Hippocampal formation (tissue), 2 donors: ENCODE measurements around the gene SOWAHA.
A peak's percentile ranks its signal among the peaks of the same experiment; 100 is the strongest.

Source experiments
- DNase-seq, 2 donors: peaks; one replicate each; lab custom pipeline; 2025; lab: John Stamatoyannopoulos, UW

Gene SOWAHA

DNA sequence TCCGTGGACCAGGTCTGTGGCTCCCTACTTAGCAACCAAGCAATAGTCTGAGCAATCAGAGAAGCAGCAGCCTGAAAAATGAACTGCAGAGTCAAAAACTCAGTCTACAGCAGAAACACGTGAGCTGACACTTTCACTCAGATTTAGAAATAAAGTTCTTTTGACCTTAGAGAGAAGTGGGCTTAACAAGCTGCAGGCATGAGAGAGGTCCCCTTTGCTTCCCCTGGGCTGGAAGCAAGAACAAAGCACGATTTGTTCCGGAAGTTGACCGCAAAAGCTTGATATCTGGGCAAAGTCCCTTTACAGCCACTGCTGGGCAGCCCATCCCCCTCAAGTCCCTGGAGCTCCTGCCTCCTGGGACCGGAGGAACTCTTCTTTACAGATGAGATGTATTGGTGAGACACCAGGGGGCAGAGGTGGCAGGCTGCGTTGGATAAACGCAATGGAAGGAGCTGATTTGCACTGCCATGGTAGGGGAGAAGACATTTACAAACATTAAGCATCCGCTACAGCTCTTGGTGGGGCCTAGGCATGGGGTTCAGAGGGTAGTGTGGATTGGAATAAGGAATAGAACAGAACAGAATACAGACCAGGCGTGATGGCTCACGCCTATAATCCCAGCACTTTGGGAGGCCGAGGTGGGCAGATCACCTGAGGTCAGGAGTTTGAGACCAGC is 5.8 kb upstream of the SOWAHA start:
- peak; percentile 46 to 55 for DNase-seq

DNA sequence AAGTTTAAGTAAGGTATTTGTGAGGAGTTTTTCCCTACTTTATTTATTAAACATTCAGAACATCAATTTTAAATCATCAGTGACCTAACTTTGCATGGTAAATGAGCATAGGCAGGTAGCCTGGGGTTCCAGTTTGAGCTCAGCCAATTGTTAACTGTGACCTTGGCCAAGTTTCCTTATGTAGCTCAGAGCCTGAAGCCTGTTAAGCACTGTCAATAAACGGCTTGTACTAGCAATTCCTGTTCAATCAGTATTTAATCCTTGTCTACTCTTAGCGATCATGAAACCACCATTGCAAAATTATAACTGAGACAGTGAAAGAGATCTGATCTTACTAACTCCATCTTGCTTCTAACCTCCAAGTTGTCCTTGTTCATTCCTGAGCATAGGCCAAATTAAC is 4.7 kb upstream of the SOWAHA start:
- DNase-seq, result no peak

DNA sequence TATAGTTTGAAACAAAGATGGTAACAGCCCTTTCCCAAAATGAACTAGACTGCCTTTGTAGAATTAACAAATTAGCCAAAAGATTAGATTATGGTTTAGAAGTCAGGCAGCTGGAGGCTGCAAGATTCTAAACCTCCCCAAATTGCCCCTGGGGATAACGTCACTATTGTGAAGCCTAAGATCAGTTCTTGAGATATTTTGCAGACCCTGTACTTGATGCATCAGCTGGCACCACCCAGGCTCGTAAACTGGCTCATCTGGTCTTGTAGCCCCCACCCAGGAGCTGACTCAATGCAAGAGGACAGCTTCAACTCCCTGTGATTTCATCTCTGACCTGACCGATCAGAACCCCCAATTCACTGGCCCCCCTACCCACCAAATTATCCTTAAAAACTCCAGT is 4.2 kb upstream of the SOWAHA start:
- DNase-seq, result no peak

DNA sequence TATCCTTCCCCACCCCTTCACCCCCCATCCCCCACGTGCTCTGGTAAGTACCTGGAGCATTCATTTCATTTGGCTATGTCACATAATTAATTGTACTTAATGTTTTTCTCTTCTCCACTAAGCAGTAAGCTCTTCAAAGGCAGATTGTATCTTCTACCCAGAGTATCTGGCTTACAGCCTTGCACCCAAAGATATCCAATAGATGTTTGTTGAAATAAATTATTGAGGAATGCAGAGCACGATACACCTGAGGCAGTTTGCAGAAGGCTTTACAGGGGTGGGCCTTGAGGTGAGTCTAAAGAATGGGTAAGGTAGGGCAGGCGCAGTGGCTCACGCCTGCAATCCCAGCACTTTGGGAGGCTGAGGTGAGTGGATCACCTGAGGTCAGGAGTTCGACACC is 2.5 kb upstream of the SOWAHA start:
- no peak for DNase-seq

DNA sequence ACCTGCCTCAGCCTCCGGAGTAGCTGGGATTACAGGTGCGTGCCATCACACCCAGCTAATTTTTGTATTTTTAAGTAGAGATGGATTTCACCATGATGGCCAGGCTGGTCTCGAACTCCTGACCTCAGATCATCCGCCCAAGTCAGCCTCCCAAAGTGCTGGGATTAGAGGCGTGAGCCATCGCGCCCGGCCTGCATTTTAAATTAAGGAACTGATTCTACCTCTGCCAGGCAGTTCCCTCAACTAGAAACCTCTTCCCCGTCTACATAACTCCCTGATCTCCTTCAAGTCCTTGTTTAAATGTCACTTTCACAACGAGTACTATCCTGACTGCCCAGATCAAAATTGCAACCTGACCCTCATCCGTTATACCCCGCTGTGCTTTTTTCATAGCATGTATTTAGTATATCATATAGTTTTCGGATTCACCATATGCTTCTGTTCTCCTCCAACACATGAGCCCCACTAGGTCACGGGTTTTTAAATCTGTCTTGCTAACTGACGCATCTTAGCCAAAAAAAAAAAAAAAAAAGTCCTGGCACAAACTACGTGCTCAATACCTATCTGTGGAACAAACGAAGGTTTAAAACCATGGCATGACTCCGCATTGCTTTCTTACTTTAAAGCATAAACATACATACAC is 858 bp upstream of the SOWAHA start:
- DNase-seq, result no peak

DNA sequence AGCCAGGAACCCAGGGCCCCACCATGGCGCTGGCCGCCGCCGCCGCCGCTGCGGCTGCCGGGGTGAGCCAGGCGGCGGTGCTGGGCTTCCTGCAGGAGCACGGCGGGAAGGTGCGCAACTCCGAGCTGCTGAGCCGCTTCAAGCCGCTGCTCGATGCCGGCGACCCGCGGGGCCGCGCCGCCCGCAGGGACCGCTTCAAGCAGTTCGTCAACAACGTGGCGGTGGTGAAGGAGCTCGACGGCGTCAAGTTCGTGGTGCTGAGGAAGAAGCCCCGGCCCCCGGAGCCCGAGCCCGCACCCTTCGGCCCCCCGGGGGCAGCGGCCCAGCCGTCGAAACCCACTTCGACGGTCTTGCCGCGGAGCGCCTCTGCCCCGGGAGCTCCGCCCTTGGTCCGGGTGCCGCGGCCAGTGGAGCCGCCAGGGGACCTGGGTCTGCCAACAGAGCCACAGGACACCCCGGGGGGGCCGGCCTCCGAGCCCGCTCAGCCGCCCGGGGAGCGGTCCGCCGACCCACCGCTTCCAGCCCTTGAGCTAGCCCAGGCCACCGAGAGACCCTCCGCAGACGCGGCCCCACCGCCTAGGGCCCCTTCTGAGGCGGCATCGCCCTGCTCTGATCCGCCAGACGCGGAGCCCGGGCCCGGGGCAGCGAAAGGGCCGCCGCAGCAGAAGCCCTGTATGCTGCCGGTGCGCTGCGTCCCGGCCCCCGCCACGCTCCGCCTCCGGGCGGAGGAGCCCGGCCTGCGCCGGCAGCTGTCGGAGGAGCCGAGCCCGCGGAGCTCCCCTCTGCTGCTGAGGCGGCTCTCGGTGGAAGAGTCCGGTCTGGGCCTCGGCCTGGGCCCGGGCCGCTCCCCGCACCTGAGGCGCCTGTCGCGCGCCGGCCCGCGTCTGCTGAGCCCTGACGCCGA is 749 bp downstream of the SOWAHA start:
- DNase-seq, result peak in 1 of 2 donors; percentile 73

DNA sequence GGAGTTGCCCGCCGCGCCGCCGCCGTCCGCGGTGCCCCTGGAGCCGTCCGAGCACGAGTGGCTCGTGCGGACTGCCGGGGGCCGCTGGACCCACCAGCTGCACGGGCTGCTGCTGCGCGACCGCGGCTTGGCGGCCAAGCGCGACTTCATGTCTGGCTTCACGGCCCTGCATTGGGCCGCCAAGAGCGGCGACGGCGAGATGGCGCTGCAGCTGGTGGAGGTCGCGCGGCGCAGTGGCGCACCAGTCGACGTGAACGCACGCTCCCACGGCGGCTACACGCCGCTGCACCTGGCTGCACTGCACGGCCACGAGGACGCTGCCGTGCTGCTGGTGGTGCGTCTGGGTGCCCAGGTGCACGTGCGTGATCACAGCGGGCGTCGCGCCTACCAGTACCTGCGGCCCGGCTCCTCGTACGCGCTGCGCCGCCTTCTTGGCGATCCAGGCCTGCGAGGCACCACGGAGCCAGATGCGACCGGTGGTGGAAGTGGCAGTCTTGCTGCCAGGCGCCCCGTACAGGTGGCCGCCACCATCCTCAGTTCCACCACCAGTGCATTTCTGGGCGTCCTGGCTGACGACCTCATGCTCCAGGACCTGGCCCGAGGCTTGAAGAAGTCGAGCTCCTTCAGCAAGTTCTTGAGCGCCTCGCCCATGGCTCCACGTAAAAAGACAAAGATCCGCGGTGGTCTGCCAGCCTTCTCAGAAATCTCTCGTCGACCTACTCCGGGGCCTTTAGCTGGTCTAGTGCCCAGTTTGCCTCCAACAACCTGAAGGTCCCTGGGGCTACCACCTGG is 1.6 kb downstream of the SOWAHA start:
- no peak for DNase-seq

DNA sequence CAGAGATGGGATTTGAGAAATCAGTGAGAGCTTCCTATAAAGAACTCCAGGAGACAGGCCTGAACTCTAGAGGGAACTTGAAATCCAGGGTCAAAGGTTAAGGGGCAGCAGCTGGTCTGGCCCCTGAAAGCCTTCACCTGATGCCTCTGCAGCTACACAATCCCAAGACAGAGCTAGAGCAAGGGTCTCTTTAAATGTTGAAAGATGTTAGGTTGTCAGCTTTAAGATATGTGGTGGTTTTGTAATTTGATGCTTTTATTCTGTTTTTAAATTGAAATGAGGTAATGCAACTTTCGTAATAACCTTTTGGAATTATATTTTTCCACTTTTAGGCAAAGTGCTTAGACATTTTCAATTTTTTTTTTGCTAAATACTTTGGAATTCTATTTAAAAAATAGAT is 2.4 kb downstream of the SOWAHA start:
- no peak for DNase-seq

DNA sequence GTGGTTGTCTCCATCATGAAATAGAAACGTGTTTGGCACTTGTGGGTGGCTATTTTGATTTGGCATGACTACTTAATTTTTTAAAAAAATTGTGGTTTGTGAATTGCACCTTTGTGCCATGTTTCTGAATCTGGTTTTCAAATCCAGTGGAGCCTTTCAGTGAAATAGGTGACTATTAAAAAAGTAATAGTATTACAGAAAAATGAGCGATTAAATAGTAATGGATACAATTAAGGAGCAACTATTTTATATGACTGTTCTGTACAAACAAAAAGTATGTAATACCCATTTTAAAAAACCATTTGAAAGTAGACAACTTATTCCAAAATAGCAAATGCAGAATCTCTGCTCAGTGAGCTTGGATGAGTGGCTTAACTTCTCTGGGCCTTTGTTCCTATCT is 3.0 kb downstream of the SOWAHA start:
- DNase-seq, result no peak

DNA sequence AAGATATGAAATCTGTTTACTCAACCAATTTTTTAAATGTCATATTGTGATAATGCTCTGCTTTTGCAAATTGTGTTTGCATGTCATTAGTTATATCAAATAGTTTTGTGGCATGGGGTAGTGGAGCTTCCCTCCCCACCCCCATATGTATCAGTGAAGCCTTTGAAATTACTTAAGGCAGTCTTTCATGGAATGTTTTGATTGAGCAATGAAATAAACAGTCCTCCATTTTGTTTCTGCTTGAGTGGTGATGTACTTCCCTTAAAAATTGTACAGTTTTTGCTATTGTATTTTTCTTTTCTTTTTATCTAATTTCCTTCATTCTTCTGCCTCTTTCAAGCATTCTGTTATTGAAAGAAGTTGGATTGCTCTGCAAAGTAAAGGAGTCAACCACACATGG is 3.5 kb downstream of the SOWAHA start:
- no peak for DNase-seq

DNA sequence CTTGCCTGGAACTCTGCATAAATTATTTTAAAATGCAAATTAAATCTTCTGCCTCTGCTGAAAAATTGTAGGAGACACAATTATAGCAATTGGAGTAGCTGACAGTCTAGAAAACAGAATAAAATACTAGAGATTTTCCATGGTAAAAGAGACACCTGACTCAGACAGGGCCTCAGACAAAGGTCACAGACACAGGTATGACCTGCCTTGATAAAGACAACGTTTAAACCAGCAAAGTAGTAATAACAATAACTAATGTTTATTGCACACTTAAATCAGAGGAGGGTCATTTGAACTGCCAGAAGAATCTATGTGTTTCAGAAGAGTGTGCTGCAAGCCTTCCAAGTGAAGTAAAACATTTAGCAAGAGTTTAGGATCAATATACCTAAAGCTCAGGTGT is 3.9 kb downstream of the SOWAHA start:
- DNase-seq, result no peak

DNA sequence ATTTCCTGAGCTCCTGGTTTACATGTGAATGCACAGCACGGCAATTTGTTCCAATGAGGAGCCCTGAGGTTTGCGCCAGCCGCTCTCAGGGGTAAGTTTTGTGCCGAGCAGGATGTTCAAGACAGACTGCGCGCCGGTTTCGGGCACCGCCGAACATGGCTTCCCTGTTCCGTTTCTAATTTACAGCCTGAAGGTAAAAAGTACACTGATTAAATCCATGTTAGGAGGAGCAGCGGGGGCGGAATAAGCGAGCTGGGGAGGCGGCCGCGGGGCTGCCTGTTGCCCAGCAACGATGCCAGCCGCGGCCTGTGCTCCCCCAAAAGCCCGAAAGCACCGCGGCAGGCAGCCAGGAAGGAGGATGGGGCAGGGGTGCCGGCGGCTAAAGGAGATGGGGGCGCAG is 6.4 kb downstream of the SOWAHA start:
- peak; percentile 35 to 54 for DNase-seq

DNA sequence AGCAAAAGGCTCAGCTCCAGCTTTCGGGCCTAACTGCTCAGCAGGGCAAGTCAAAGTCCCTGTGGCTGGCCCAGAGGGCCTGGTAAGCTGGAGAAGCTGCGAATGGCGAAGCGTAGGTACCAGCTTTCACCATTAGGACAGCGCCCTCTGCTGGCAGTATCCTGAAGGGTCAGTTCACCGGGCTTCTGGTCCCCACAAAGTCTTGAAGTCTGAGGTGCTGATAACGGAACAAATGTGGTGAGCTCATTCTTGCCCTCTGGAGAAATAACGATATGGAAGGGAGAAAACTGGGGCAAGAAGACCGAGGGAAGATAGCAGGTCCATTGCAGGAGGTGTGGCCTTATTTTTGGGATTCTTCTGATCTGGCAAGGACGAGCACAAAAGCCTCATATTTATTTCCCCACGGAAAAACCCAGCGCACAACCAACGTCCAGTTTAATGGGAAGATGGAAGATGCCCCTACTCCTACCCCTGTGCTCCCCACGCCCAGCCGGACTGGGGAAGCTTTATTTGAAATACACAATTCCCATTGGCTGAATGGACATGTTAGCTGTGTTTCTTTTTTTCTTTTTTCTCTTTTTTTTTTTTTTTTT is 7.2 kb downstream of the SOWAHA start:
- DNase-seq, result peak; percentile 92 to 96

DNA sequence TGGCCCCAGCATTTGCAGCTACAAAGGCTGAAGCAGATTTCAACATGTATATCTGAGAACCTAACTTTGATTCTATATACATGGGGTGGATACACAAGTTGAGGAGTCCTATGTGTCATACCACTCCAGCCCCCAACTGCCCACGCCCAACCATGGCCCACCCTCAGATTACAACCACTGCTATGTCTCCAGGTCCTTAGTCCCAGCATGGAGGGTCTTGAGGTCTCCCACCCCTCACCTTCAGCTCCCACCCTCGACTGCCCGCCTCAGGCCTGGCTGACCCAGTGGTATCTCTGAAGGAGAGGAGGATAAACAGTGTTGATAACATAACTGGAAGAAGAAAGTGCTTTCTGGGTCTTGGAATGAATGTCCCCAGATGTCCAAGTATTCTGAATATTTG is 8.2 kb downstream of the SOWAHA start:
- peak in 1 of 2 donors; percentile 66 for DNase-seq

DNA sequence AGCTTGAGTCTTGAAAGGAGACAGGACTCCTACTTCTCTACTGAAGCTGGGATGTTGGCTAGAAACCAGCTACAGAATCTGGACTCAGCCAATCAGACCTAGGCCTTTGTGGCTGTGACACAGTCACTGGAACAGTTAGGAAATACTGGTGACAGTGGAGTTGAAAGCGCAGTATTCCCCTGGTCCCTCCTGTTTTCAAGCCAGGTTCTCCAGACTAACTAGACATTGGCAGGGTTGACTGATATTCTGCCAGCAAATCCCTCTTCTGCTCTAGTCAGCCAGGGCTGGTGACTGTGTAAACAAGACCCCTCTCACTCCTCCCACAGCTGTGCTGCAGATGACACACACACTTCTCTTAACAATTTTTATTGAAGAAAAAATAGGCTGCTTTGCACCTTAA is 8.7 kb downstream of the SOWAHA start:
- DNase-seq, result peak; percentile 50 to 63

DNA sequence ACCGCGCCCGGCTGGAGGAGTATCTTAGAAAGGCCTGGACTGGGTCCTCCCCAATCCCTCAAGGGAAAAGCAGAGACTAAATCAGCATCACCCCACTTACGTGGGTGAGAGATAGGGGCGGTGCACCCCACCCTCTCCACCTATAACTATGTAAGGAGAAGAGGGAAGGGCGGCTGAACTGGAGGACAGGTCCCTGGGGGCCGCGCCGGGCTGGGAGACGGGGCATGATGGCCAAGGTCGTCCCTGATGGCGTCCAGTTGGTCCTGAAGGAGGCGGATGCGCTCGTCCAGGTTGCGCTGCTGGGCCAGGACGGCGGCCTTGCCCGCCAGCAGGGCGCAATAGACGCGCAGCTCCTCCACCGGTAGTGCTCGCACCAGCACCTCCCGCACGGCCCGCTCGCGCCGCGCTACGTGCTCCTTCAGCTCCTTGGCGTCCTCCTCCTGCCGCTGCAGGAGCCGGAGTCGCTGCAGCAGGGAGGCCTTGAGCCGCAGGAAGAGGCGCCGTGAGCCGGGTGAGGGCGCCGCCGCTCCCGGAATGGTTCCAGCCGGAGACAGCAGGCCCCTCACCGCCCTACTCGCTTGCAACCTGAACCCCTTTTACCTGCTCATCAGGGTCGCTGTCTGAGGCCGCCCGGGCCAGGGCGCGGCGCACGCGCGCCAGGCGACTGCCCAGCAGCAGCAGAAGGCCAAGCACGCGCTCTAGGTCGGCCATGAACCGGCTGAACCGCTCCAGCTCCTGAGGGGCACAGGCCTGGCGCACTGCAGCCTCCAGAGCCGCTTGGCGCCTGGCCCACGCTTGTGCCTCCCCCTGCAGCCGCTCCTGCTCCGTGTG is 9.8 kb downstream of the SOWAHA start:
- DNase-seq, result peak in 1 of 2 donors; percentile 44

DNA sequence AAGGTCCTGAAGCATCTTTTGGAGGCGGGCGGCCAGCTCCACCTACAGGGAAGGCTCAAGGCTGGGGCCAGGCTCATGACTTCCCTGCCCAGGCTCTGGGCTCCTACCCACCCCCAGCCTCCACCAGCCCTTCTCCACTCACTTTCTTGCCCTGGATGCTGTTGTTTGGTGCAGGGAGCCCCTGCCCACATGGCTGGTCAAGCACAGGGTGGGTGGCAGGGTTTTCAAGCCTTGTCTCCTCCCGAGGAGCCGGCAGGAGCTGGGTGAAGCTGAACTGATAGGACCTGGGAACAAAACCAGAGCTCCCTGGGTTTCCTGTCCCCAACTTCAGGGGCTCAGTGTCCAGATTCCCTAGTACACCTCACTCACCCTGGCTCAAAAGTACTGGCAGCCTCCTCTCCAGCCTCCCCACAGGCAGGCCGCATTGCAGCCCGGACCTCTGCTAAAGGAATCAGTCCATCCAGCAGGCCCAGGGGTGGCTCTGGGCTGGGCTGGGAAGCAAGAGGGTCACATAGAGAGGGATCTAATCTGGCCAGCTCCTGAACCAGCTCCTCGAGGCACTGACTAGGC is 10.5 kb downstream of the SOWAHA start:
- DNase-seq, result no peak

DNA sequence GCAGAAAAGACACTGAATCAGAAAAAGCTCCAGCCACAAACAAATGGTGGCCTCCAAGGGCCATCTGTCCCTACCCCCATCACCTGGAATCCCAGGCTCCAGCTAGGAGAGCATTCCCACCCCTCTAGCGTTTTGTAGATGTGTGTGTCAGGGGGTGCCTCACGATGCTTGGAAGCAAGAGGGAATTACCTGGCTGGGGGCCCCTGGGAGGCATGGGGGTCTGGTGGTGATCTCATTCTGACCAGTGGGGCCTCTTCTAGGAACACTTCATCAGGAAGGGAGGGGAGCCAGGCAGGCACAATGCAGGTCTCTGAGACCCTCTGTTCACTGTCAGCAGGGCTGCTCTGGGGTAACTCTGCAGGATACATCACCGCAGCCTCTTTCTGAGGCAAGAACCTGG is 11.3 kb downstream of the SOWAHA start:
- no peak for DNase-seq

DNA sequence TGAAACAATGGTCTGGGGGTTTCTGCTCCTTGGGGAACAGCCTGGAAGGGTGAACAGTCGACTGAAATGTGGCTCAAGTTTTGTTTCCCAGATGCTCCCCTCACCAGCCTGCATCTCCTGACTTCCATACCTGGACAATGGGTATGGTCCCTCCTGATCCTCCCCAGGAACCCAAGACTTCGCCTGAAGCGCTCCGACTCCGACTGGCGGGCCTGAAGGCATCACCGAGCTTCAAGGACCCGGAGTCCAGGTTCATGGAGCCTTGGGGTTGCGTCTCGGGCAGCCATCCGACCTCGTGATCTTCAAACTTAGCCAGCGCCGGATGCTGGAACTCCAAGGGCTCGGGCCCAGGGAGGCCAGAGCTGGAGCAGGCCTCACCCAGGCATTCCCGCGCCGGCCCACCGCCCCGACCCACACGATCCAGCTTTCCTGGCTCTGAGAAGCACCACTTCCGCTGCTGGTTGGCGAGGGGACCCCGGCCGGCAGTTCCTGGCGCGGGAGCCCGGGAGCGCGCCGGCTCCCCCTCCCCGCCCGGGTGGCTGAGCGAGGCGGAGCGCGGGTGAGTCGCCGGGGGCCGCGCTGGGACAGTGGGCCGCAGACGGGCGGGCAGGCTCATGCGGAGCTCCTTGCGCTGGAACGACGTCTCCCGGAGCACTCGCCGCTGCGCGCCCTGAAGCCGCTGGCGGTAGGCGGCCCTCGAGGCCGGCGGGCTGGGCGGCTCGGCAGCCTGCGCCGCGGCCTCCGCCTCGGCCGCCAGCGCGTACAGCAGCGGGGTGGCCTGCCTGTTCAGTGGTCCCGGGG is 12.1 kb downstream of the SOWAHA start:
- DNase-seq, result no peak
